Activated T-helper 17 cell treated with anti-CD3 and anti-CD28 coated beads, Interleukin-2, amount 50 U/mL, for 72 hours (primary cell): ENCODE results near the gene FAM3B. TPM values are rescaled to one million over a fixed set of nuclear protein-coding genes. Genes with fewer than 3 reads are reported as not detected.

ENCODE experiments used
- ATAC-seq: fragments of 150-1000 bp; cut with Tn5 transposase; replicated peaks from 2 replicates; pipeline ENCODE4 v1.10.0; 2021; ENCODE audit warnings: mild to moderate bottlenecking, moderate library complexity
- H3K27ac Mint-ChIP-seq: one replicate; pipeline ENCODE4 v1.8.0; 2022; ENCODE audit warnings: mixed read lengths
- H3K27me3 Mint-ChIP-seq: one replicate; pipeline ENCODE4 v1.8.0; 2022; ENCODE audit warnings: mixed read lengths
- H3K36me3 Mint-ChIP-seq: one replicate; pipeline ENCODE4 v1.8.0; 2022; ENCODE audit warnings: low read depth, mild to moderate bottlenecking, mixed read lengths
- H3K4me1 Mint-ChIP-seq: one replicate; pipeline ENCODE4 v1.8.0; 2022; ENCODE audit warnings: mixed read lengths
- H3K4me3 Mint-ChIP-seq: one replicate; pipeline ENCODE4 v1.8.0; 2022; ENCODE audit warnings: mild to moderate bottlenecking, mixed read lengths
- H3K9me3 Mint-ChIP-seq: one replicate; pipeline ENCODE4 v1.8.0; 2022; ENCODE audit warnings: mixed read lengths
- total RNA-seq, 2 donors: library from RNA; stranded (reverse); gene quantifications; one replicate each; pipeline ENCODE4 v1.2.3, GENCODE V29; 2022

The FAM3B gene
- total RNA-seq, 2 donors from 2014 or later = not detected

- ATAC-seq = no peak
- H3K4me3 Mint-ChIP-seq = no peak overlapping the region
- peak overlapping the region; percentile 77 for H3K27ac Mint-ChIP-seq
- H3K9me3 Mint-ChIP-seq = peaks cover 4% of the 10 kb centered on the region
- H3K36me3 Mint-ChIP-seq = no peaks in the 10 kb centered on the region
- no peaks in the 10 kb centered on the region for H3K27me3 Mint-ChIP-seq
- H3K4me1 Mint-ChIP-seq = peaks cover 26% of the 10 kb centered on the region
These were observed 50.8 kb downstream of the FAM3B start for GRCh38 chr21:41367301-41367944.

DNA sequence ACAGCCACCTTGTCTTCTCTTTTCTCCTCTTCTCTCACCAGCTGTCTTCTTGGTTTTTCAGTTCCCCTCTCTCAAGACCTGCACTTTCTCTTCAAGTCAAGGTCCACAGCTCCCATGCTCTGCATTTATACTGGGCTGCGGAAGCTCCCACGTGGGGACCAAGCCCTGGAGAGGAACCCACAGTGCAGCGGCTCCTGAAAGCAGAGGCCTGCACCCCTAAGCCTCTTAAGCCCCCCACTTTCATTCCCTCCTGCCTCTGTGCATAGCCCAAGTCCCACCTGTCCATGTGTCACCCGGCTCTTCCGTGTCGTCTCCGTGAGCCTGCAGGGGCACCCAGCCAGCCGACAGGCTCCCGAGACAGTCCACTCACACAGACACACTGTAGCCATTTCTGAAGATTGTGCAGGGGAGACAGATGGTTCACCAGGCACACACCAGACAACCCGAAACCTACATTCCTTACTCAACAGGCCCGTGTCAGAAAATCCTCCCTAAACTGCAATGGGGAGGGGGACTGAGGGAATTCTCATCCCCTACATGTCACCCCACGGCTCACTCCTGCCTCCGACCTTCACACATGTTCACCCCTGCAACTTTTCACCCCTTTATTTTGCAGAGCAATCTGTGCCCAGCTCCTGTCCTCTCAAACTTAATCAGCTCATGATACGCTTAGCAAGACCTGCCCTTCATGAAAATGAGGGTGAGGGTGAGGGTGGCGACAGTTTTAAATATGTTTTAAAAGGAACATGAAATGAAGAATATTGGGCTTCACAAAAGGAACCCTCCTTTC lies 51.5 kb downstream of the FAM3B start:
- Mint-ChIP-seq H3K4me3 (peak overlapping the region; percentile 84), H3K27ac (peak overlapping the region; percentile 77)
- no peak for ATAC-seq

GRCh38 chr21:41368735-41369104 lies 52.1 kb downstream of the FAM3B start:
- no peaks in the 10 kb centered on the region for H3K27me3 Mint-ChIP-seq
- H3K36me3 Mint-ChIP-seq = no peaks in the 10 kb centered on the region
- H3K9me3 Mint-ChIP-seq = peaks cover 4% of the 10 kb centered on the region
- H3K4me3 Mint-ChIP-seq = peak overlapping the region; percentile 84
- no peak for ATAC-seq
- H3K4me1 Mint-ChIP-seq = peaks cover 16% of the 10 kb centered on the region
- H3K27ac Mint-ChIP-seq = peak overlapping the region; percentile 77

More for the DNA sequence above, 51.5 kb downstream of the FAM3B start:
- Mint-ChIP-seq H3K27me3 (no peaks in the 10 kb centered on the region), H3K4me1 (peaks cover 20% of the 10 kb centered on the region), H3K36me3 (no peaks in the 10 kb centered on the region), H3K9me3 (peaks cover 4% of the 10 kb centered on the region)

- H3K27ac Mint-ChIP-seq = peak overlapping the region; percentile 77
- peak; percentile 82 for ATAC-seq
- H3K9me3 Mint-ChIP-seq = peaks cover 4% of the 10 kb centered on the region
- H3K4me3 Mint-ChIP-seq = peak overlapping the region; percentile 84
- no peaks in the 10 kb centered on the region for H3K27me3 Mint-ChIP-seq
- no peaks in the 10 kb centered on the region for H3K36me3 Mint-ChIP-seq
- peaks cover 14% of the 10 kb centered on the region for H3K4me1 Mint-ChIP-seq
These were observed 52.7 kb downstream of the FAM3B start for GRCh38 chr21:41369105-41369919.

GRCh38 chr21:41369920-41370839 lies 53.6 kb downstream of the FAM3B start:
- H3K4me1 Mint-ChIP-seq = peaks cover 20% of the 10 kb centered on the region
- no peaks in the 10 kb centered on the region for H3K36me3 Mint-ChIP-seq
- peaks cover 4% of the 10 kb centered on the region for H3K9me3 Mint-ChIP-seq

GRCh38 chr21:41370840-41371684 lies 54.5 kb downstream of the FAM3B start:
- peaks cover 20% of the 10 kb centered on the region for H3K4me1 Mint-ChIP-seq
- H3K27ac Mint-ChIP-seq = peak overlapping the region; percentile 77

More at GRCh38 chr21:41369920-41370839, 53.6 kb downstream of the FAM3B start:
- ATAC-seq = peak; percentile 46
- H3K27me3 Mint-ChIP-seq = no peaks in the 10 kb centered on the region
- H3K4me3 Mint-ChIP-seq = peak overlapping the region; percentile 84
- H3K27ac Mint-ChIP-seq = peak overlapping the region; percentile 77

GRCh38 chr21:41371685-41372030 lies 55.1 kb downstream of the FAM3B start:
- H3K27ac Mint-ChIP-seq = peak overlapping the region; percentile 20
- H3K27me3 Mint-ChIP-seq = no peaks in the 10 kb centered on the region
- peaks cover 20% of the 10 kb centered on the region for H3K4me1 Mint-ChIP-seq
- H3K9me3 Mint-ChIP-seq = peaks cover 4% of the 10 kb centered on the region
- H3K36me3 Mint-ChIP-seq = peaks cover 4% of the 10 kb centered on the region
- peak overlapping the region; percentile 84 for H3K4me3 Mint-ChIP-seq
- no peak for ATAC-seq

More at GRCh38 chr21:41370840-41371684, 54.5 kb downstream of the FAM3B start:
- Mint-ChIP-seq H3K36me3 (no peaks in the 10 kb centered on the region), H3K4me3 (peak overlapping the region; percentile 84), H3K9me3 (peaks cover 4% of the 10 kb centered on the region), H3K27me3 (no peaks in the 10 kb centered on the region)
- no peak for ATAC-seq

GRCh38 chr21:41373253-41373652 lies 56.7 kb downstream of the FAM3B start:
- Mint-ChIP-seq H3K4me1 (peaks cover 13% of the 10 kb centered on the region), H3K4me3 (no peak overlapping the region), H3K27ac (peak overlapping the region; percentile 43), H3K36me3 (peaks cover 18% of the 10 kb centered on the region), H3K9me3 (peaks cover 4% of the 10 kb centered on the region), H3K27me3 (no peaks in the 10 kb centered on the region)
- ATAC-seq = no peak

GRCh38 chr21:41373763-41374162 lies 57.2 kb downstream of the FAM3B start:
- peaks cover 18% of the 10 kb centered on the region for H3K36me3 Mint-ChIP-seq
- H3K27me3 Mint-ChIP-seq = no peaks in the 10 kb centered on the region
- no peak for ATAC-seq
- H3K9me3 Mint-ChIP-seq = peaks cover 4% of the 10 kb centered on the region
- H3K4me1 Mint-ChIP-seq = peaks cover 13% of the 10 kb centered on the region
- H3K4me3 Mint-ChIP-seq = no peak overlapping the region
- H3K27ac Mint-ChIP-seq = peak overlapping the region; percentile 12

DNA sequence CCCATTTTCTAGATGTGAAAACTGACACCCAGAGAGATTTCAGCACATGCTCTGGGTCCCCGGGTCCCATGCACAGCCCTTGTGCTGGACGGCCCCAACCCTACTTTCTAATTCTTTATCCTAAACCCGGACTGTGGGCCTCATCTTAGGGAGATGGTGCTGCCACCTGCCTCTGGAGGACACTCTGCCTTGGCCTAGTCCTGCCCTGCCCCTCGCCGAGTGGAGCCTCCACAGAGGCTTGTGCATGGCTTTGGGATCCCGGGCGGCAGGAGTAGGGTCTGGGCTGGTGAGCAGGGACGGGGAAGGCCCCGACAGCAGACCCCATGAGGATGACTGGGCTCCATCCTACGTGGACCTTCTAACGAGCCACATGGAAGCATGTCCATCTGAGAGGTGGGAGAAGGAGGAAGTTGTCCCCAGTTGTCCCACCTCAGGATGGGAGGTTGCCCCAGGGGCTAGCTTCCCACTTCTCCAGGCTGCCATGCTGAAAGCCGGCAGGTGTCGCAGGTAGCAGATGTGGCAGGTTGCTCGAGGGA lies 57.6 kb downstream of the FAM3B start:
- Mint-ChIP-seq H3K27me3 (no peaks in the 10 kb centered on the region), H3K9me3 (peaks cover 4% of the 10 kb centered on the region), H3K36me3 (peaks cover 18% of the 10 kb centered on the region), H3K4me1 (peaks cover 13% of the 10 kb centered on the region), H3K4me3 (no peak overlapping the region), H3K27ac (peak overlapping the region; percentile 12)
- ATAC-seq = no peak

DNA sequence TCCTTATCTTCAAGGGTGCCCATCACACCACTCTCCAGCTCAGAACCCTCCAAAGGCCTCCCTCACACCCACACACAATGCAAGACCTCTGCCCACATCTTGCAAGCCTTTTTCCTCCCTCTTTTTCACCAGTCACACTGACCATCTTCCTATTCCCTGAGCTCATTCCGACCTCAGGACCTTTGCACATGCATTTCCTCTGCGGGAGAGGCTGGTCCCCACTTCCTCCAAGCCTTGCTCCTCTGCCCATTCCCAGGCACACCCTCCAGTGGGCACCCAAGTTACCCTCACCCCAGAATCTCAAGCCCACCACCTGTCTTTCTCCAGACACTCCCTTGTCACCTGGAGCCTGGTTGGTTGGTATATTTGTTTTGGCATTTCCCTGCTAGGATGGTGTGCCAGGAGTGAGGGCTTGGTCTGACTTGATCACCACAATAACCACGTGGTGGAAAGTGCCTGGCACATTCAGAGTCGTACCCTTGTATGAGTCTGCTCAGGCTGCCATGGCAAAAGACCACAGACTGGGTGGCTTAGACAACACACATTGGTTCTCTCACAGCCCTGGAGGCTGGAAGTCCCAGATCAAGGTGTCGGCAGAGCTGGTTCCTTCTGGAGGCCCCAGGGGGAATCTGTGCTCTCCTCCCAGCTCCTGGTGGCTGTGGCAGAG lies 58.4 kb downstream of the FAM3B start:
- Mint-ChIP-seq H3K4me1 (peaks cover 13% of the 10 kb centered on the region), H3K9me3 (peaks cover 4% of the 10 kb centered on the region), H3K27me3 (no peaks in the 10 kb centered on the region), H3K4me3 (peak overlapping the region; percentile 44), H3K36me3 (peaks cover 18% of the 10 kb centered on the region), H3K27ac (peak overlapping the region; percentile 97)
- ATAC-seq = peak; percentile 96

GRCh38 chr21:41375875-41376274 lies 59.3 kb downstream of the FAM3B start:
- Mint-ChIP-seq H3K27me3 (no peaks in the 10 kb centered on the region), H3K36me3 (peaks cover 24% of the 10 kb centered on the region), H3K27ac (peak overlapping the region; percentile 97), H3K4me1 (peaks cover 8% of the 10 kb centered on the region), H3K4me3 (no peak overlapping the region), H3K9me3 (peaks cover under 1% of the 10 kb centered on the region)
- no peak for ATAC-seq
